ENCODE measurements around the gene SESN3.
"Not testable (repeated sequence)": the region's sequence is repeated elsewhere in the genome, so short reads cannot be mapped to it uniquely, and the experiment has no call there.

DNA sequence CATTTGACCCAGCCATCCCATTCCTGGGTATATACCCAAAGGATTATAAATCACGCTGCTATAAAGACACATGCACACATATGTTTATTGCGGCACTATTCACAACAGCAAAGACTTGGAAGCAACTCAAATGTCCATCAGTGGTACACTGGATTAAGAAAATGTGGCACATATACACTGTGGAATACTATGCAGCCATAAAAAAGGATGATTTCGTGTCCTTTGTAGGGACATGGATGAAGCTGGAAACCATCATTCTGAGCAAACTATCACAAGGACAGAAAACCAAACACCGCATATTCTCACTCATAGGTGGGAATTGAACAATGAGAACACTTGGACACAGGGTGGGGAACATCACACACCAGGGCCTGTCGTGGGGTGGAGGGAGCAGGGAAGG, 42.6 kb upstream of the SESN3 start:
- not testable (repeated sequence) for TF ChIP-seq EZH2 (IDR thresholded peaks at IDR 0.05); POLR2AphosphoS5 (IDR thresholded peaks at IDR 0.05; ENCODE audit: borderline replicate concordance, low read depth, low read length)
